HuH-7.5 (cell line): Measurements from ENCODE around the gene TINAG.
"Not testable (repeated sequence)": the region's sequence is repeated elsewhere in the genome, so short reads cannot be mapped to it uniquely, and the experiment has no call there.

ENCODE experiments used
- DNase-seq: peaks from one replicate; pipeline ENCODE4 v3.0.0; 2011; ENCODE audit warnings: low spot score

TINAG gene

DNA sequence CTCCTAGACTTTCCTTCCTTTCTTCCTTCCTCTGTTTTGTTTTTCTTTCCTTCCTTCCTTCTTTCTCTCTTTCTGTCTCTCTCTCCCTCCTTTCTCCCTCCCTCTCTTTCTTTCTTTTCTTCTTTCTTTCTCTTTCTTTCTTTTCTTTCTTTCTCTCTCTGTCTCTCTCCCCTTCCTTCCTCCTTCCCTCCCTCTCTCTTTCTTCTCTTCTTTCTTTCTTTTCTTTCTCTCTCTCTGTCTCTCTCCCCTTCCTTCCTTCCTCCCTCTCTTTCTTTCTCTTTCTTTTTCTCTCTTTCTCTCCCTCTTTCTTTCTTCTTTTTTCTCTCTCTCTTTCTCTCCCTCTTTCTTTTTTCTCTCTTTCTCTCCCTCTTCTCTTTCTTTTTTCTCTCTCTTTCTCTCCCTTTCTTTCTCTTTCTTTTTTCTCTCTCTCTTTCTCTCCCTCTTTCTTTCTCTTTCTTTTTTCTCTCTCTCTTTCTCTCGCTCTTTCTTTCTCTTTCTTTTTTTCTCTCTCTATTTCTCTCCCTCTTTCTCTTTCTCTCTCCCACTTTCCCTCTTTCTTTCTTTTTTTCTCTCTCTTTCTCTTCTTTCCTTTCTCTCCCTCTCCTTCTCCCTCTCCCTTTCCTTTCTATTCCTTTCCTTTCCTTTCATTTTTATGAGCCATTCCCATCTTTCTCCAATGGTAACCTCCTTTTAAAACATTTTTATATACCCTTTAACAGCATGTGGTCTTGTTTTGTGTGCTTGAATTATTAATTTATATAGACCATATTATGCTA, 2.3 kb downstream of the TINAG start:
- DNase-seq: no peak

DNA sequence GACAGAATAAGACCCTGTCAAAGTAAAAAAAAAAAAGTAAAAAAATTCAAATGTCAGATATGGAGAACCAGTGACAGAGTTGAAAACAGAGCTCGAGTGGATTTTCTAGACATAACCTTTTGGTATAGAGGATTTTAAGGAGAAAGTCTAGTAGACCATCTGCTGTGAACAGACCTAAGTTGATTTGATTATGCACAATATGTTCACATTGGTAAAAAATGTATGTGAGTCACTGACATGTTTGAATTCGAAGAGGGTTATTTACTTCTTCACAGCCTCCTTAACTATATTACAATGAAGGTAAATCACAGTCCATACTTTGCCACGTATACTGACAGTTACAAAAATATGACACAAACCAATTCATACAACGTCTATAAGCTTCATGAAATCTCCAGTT, 7.4 kb downstream of the TINAG start:
- no peak for DNase-seq

DNA sequence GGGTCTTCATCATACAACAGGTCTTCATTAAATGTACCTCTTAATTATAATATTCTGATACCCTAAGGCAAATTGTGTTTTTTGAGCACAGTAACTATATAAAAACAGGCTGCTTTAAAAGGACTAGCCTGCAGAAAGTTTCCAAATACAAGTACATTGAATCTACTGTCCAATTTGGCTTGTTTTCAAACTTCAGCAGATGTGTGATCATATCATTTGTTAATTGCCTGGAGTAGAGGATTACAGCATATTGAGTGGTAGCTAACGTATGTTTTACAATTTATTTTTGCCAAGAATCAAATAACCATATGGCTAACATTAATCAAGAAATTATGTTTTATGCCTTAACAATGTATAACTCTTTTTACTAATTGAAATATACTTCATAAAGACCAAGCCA, 12.6 kb downstream of the TINAG start:
- DNase-seq: no peak

DNA sequence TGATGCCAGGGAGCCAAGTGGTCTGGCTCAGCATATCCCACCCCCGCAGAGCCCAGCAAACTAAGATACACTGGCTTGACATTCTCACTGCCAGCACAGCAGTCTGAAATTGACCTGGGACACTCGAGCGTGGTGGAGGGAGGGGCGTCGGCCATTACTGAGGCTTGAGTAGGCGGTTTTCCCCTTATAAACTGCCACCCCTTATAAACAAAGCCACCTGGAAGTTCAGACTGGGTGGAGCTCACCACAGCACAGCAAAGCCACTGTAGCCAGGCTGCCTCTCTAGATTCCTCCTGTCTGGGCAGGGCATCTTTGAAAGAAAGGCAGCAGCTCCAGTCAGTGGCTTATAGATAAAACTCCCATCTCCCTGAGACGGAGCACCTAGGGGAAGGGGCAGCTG, 19.4 kb downstream of the TINAG start:
- DNase-seq: no peak

DNA sequence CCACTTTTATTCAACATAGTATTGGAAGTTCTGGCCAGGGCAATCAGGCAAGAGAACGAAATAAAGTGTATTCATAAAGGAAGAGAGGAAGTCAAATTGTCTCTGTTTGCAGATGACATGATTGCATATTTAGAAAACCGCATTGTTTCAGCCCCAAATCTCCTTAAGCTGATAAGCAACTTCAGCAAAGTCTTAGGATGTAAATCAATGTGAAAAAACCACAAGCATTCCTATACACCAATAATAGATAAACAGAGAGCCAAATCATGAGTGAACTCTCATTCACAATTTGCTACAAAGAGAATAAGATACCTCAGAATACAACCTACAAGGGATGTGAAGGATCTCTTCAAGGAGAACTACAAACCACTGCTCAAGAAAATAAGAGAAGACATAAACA, 23.3 kb downstream of the TINAG start:
- DNase-seq: not testable (repeated sequence)

DNA sequence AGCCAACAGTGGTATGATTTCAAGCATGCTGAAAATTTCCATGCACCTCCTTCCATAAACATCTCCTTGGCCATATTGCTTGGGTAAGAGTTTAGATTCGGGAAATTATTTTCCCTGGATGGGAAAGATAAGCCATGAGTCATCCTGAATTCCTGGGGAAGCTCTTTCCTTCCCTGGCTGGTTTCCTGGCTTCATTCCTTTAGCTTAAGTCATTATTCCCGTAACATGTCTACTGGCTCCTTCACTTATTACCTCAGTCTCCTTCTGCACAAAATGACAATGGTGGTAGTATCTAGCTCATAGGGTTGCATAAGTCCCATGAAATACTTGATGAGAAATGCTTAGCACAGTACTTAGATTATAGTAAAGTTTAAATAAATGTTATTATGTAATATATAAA, 27.6 kb downstream of the TINAG start:
- no peak for DNase-seq

DNA sequence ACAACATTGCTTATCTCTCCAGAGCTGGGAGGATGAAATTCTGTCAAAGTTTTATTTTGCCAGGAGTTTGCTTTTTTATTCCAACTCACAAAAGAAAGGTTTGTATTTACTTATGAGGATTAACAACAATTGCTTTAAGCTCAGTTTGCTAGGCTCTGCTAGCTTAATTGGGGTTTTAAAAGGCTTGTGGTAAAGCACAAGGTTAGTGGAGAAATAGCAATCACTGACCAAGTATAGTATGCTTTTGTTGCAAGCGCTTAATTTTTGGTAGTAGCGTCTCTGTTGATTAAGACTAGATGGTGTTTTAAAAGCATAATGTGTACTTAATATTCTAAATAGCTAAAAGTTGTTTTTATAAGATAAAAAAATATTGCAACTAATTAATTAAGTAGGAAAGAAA, 45.7 kb downstream of the TINAG start:
- DNase-seq: no peak

DNA sequence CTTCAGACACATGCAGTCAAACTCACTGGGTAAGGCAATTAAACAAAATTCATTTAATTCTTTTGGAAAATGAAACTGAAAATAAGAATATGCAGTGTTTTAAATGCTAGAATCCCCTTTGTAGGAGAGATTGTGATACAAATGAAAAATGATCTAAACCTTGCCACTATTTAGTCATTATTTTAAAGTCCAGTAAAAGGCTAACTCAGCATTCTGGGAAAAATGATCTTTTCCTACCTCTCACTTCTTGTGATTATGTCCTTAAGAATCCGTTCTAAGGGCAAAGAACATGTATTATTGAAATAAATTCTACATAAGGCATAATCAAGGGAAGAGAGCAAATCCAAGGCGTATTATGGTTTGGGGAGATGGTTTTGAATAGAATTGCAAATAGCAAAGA, 46.4 kb downstream of the TINAG start:
- no peak for DNase-seq

DNA sequence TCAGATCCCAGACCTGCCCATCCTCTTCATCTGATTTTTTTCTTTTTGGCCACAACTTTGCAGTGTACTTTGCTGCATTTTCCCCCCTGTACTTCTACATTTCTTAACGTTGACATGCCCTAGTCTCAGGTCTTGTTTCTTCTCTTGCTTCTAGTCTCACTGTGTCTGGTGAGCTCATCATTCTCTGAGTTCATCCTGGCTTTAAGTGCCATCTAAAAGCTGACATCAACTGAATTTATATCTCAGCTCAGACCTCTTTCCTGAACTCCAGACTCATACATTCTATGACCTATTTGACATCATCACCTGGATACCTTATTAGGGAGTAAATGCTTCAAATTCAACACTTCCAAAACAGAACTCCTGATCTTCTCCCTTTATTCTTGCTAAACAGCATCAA, 48.9 kb downstream of the TINAG start:
- DNase-seq: no peak

DNA sequence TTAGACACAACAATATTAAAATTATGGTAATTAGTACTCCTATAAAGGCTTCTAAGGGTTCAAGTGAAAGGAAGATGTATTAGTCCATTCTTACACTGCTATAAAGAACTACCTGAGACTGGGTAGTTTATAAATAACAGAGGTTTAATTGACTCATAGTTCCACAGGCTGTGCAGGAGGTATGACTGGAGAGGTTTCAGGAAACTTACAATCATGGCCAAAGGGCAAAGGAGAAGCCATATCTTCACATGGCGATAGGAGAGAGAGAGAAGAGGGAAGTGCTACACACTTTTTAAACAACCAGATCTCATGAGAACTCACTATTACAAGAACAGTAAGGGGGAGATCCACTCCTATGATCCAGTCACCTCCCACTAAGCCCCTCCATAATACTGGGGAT, 52.9 kb downstream of the TINAG start:
- DNase-seq: no peak

DNA sequence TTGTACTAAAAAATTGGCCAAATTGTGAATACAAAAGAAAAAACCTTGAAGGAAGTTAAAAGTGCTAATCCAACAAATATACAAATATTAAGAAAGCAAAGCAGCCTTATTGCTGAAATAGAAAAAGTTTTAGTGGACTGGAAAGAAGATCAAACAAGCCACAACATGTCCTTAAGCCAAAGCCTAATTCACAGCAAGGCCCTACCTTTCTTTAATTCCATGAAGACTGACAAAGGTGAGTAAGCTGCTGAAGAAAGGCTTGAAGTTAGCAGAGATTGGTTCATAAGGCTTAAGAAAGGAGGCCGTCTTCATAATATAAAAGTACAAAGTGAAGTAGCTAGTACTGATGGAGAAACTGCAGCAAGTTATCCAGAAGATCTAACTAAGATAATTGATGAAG, 53.5 kb downstream of the TINAG start:
- DNase-seq: no peak

DNA sequence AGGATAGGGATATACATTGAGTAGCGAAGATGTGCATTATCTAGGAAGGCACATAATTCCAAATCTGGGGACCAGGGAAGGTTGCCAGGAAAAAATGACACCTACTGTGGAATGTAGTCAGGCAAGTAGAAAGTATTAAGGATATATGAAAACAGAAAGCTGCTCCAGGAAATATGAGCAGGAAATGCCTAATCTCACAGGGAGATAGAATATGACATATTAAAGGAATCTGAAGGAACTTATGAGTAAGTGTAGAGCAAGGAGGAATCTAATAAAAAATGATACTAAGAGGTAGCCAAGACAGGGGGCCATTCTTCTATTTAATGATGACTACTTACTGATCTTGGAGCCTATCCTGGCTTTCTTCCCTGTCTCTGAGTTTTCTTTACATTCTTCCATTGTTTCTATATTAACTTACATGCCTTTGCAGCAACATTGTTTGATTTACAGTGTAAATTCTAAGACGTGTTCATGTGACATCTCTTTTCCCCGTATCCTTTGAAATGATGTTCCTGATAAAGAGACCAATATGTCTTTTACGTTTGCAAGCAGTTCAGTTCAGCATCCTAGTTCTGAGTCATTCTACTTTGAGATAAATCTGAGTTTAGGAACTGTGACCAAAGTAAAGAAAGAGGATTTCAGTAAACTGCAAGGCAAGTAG, 58.6 kb downstream of the TINAG start:
- DNase-seq: no peak

DNA sequence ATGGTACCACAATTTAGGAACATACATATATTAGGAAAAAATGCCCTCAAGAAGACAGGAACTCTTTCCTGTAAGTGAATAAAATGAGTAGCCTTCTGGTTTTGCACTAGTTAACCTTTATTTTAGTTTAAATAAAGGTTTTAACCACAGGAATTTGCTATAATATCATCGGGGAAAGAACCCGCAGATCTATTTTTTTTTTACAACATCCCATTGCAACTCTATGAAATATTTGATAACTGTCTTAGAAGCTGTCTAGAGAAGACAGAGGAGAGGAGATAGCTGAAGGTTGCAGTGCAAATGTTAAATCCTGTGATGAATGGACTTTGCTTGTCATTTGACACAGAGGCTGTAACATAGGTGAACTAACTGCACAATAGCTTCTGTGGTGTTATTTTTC, 69.5 kb downstream of the TINAG start:
- DNase-seq: no peak

DNA sequence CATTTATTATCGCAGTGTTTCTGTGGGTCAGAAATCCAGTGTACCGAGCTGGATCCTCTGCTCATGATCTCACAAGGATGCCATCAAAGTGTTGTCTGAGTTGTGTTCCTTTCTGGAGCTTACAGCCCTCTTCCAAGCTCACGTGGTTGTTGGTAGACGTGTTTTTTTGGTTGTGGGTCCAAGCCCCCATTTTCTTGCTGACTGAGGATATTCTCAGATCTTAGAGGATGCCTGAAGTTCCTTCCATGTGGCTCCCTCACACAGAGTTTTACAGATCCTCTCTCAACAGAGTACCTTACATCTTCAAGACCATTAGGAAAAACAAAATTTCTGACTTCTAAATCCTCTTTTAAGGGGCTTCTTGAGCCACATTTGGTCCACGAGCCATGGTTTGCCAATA, 78.1 kb downstream of the TINAG start:
- DNase-seq: no peak

DNA sequence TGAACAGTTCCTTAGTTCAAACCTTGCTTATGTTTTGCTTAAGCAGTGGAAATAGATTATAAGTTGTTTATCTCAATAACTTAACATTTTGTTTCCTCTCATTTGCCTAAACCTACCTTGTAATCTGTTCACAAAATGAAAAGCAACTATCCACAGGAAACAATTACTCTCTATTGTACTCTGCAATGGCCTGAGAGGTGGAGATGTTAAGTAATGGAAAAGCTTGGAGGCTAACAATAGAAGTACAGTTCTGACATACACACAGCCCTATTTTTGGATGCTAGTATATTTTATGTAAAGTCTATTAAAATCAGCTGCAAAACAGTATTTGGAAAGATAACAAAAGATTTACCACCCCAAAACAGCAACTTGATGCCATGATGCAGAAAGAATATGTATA, 82.1 kb downstream of the TINAG start:
- DNase-seq: no peak

DNA sequence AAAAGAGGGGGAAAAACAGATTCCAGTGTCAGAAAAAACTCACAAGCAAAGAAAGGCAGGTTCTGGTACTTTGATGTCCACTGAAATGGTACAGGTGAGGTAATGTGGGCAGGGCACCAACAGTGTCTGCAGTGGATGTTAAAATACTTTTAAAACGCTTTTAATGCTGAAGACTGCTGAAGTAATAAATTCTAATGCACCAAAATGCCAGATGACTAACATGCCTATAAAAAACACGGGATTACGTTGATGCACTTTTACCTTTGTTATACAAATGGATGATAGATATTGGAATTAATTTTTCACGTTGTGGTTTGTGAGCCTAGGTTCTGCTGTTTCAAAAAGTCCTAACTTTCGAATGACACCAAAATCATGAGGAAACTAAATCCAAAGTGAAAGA, 83.3 kb downstream of the TINAG start:
- DNase-seq: no peak

DNA sequence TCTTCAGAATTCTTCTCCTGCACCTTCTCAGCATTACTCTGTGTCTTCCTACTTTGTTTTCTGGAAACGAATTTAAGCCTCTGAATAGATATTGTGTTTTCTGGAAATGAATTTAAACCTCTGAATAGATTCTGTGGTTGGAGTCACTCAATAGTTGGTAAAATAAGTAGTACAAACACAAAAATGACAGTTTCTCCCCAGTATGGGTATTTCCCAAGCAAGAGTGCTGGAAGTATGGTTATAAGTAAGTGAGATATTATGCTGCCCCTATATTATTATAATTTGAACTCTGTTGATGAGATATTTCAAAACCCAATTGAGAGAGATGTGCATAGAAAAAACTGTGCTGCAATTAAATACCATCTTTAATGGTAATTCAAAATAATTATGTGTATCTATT, 94.9 kb downstream of the TINAG start:
- no peak for DNase-seq

DNA sequence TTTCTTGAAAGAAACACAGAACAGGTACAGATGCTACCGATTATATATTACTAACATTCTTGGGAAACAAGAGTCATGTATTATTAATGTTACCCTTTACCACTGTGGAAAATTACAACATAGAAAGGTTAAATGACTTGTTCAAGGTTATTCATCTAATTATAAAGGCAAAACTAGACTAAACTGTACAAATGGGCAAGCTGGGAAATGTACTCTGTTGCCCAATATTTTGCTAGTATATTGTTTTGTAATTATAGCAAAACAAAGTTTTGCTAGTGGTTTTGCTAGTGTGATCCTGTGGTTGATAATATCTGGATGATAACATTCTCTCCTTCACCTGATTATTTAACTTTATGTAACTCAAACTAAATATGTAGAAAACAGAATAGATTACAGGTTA, 96.5 kb downstream of the TINAG start:
- DNase-seq: no peak

DNA sequence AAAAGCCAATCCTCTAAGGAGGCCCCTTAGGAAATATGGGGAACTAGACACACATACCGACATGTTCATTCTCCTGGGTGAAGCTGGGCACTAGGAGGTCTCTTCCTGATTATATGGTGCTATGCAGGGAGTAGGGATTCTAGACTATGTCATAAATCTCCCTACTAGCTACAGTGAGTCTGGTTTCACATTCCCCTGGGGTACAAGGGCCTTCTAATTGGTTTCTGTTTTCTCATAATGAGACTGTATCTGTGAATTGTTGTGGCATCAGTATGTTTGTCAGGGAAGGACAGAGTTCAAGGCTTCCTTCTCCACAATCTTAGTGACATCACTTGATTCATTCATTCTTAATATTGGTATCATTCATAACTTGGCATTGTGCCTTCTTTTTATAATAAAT, 103.5 kb downstream of the TINAG start:
- no peak for DNase-seq

DNA sequence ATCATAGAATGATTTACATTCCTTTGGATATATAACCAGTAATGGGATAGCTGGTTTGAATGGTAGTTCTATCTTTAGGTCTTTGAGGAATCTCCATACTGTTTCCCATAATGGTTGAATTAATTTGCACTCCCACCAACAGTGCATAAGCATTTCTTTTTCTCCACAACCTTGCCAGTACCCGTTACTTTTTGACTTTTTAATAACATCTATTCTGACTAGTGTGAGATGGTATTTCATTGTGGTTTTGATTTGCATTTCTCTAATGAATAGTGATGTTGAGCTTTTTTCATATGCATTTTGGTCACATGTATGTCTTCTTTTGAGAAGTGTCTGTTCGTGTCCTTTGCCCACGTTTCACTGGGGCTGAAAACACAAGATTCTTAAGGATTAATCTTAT, 107.3 kb downstream of the TINAG start:
- no peak for DNase-seq

DNA sequence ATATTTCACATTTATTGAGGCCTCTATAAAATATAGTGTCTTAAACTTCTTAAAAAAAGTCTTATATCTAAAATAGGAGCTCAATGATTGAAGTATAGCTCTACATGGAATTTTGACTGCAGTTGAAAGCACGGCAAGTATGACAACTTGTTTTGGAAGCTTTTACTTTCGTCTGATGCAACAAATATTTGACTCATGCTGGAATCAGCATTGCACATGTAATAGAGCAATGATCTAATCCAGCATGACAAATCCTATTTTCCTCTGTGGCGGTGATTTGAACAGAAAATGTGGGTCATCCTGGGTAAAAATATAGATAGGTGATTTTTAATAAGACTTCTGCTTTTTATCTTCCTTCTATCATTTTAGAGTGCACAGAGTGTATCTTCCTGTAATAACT, 111.6 kb downstream of the TINAG start:
- DNase-seq: no peak

DNA sequence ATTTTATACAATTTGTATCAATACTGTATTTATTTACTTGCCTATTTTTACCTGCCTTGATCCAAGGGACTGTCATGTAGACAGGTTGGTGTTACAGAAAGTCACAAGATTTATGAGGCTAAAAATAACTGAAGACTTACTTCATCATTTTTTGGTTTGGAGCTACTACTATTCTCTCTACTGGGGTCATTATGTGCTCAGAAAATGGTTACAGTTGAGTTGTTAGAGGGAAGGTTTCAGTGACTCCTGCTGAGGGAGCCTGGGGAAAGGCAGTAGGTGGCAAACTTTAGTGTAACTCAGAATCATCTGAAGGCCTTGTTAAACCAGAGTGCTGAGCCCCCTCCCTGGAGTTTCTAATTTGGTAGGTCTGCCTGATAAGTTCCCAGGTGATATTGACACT, 118.8 kb downstream of the TINAG start:
- no peak for DNase-seq

DNA sequence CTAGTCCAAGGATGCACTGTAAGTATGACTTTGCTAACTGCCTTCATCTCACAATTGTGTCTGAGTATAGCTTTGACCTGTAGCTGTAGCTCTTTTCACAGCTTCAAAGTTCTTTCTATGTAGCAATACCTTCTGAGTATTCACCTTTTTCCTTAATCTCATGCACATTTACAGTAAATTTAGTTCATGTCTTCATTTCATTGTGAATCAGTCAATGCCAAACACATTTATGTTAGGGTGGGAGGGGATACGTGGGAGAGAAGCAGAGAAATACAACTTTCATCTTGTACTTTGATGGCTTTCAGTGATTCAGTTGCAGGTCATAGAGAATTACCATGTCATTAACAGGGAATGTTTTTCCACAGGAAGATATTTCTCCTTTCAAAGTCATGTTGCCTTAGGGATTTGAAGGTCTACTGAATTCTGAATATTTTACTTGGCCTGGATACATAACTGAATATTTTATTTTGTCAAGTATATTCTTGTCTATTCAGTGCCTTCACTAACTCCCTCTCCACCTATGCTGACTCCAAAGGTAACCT, 119.2 kb downstream of the TINAG start:
- no peak for DNase-seq

DNA sequence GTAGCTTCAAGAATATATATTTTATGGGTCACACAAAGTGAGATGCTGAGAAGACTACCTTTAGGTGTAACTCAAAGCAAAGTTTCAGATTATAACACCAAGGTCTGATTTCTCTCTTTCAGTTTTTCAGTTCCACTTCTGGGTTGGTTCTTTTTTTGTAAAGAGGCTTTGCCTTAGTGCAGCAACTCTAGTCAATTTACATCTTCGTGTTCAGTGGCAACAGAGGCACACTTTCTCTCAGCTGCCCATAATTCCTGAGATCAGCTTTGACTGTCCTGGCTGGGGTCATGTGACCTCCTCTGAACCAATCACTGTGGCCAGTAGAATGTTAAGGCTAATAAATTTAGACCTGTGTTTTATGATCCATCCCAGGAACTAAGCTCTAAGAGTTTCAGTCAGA, 120.2 kb downstream of the TINAG start:
- no peak for DNase-seq
